OCI-LY7 (cell line): Measurements from ENCODE around the gene NLRP9. TPM values are rescaled to one million over a fixed set of nuclear protein-coding genes. Genes with fewer than 3 reads are reported as not detected.
"Not testable (repeated sequence)": the region's sequence is repeated elsewhere in the genome, so short reads cannot be mapped to it uniquely, and the experiment has no call there.

ENCODE experiments used
- BruUV-seq: library from RNA; stranded (reverse); fragments of 400-500 nt; replicated peaks from 2 replicates; lab custom pipeline; 2021; lab: Mats Ljungman, UMichigan
- CTCF ChIA-PET: fragments of 300-600 bp; sonication (Branson Sonifier 250); formaldehyde crosslinking; loops from one replicate; lab custom pipeline; 2022; ENCODE audit warnings: antibody characterized with exemption; ENCODE audit not compliant: unreplicated experiment; lab: Charles Lee
- POLR2A ChIA-PET: fragments of 300-600 bp; sonication (Branson Sonifier 250); formaldehyde crosslinking; loops from one replicate; lab custom pipeline; 2022; ENCODE audit warnings: antibody characterized with exemption; lab: Charles Lee
- DNase-seq: peaks from one replicate; pipeline ENCODE4 v3.0.0-alpha.2; 2015; ENCODE audit warnings: low spot score
- H2AFZ ChIP-seq: fragments of 200-600 bp; sonication (generic), shearing (Covaris generic); 2 replicates; pipeline ENCODE4 v1.6.1; 2014; ENCODE audit warnings: mild to moderate bottlenecking, antibody characterized with exemption, low read length, moderate library complexity
- H3K27ac ChIP-seq: fragments of 200-600 bp; sonication (generic); 2 replicates; pipeline ENCODE4 v1.5.1; 2014; ENCODE audit warnings: mixed run types, low read depth, mild to moderate bottlenecking, moderate library complexity, low read length, inconsistent platforms; ENCODE audit not compliant: poor library complexity, severe bottlenecking
- H3K36me3 ChIP-seq: fragments of 200-600 bp; sonication (generic); 2 replicates; pipeline ENCODE4 v1.6.1; 2014; ENCODE audit warnings: mild to moderate bottlenecking, antibody characterized with exemption, low read length, moderate library complexity, mixed read lengths; ENCODE audit not compliant: insufficient read depth
- H3K4me1 ChIP-seq: fragments of 200-600 bp; sonication (generic); 2 replicates; pipeline ENCODE4 v1.5.1; 2014; ENCODE audit warnings: mild to moderate bottlenecking, low read length; ENCODE audit not compliant: insufficient read depth, poor library complexity, severe bottlenecking
- H3K4me2 ChIP-seq: fragments of 200-600 bp; sonication (generic); 2 replicates; pipeline ENCODE4 v1.6.1; 2014; ENCODE audit warnings: mild to moderate bottlenecking, low read length
- H3K4me3 ChIP-seq: fragments of 200-600 bp; sonication (generic); 2 replicates; pipeline ENCODE4 v1.5.1; 2014; ENCODE audit warnings: mild to moderate bottlenecking, low read depth, low read length; ENCODE audit not compliant: poor library complexity, severe bottlenecking
- H3K79me2 ChIP-seq: fragments of 200-600 bp; sonication (generic); 2 replicates; pipeline ENCODE4 v1.6.1; 2016; ENCODE audit warnings: low read depth, mild to moderate bottlenecking, low read length, moderate library complexity, mixed read lengths; ENCODE audit not compliant: insufficient read depth
- H3K9me2 ChIP-seq: fragments of 200-600 bp; sonication (generic); 2 replicates; pipeline ENCODE4 v1.6.1; 2016; ENCODE audit warnings: mild to moderate bottlenecking, low read length, mixed read lengths; ENCODE audit not compliant: insufficient read depth
- H3K9me3 ChIP-seq: fragments of 200-600 bp; sonication (generic); 2 replicates; pipeline ENCODE4 v1.6.1; 2014; ENCODE audit warnings: mild to moderate bottlenecking, mixed run types, low read length, mixed read lengths
- H4K20me1 ChIP-seq: fragments of 200-600 bp; sonication (generic); 2 replicates; pipeline ENCODE4 v1.6.1; 2014; ENCODE audit warnings: mild to moderate bottlenecking, antibody characterized with exemption, low read length, moderate library complexity, mixed read lengths; ENCODE audit not compliant: insufficient read depth
- EZH2phosphoT487 ChIP-seq: fragments of 200-600 bp; sonication (generic); IDR thresholded peaks from 2 replicates; pipeline ENCODE4 v1.6.1; 2018; ENCODE audit warnings: low read depth, borderline replicate concordance, mild to moderate bottlenecking, mixed run types, antibody characterized with exemption, low read length, moderate library complexity, mixed read lengths
- intact Hi-C: fragments of 100-400 bp; cut with micrococcal nuclease; formaldehyde crosslinking; loops from one replicate; pipeline ENCODE4 v1.10.0; 2022; ENCODE audit not compliant: unreplicated experiment
- total RNA-seq, 2 experiments: library from RNA; depleted of rRNA in 1 of 2; stranded (reverse); fragments of >200 nt in 1 of 2; shearing (Covaris generic) in 1 of 2; gene quantifications; 2 replicates each; pipeline ENCODE4 v1.2.3, GENCODE V29; 2014 to 2022
- TF ChIP-seq, protein P1 (sequence below): fragments of 200-600 bp; sonication (generic); conservative IDR thresholded peaks from 2 replicates; pipeline ENCODE4 v1.5.1; 2014; ENCODE audit warnings: mild to moderate bottlenecking, antibody characterized with exemption, low read length, moderate library complexity, mixed read lengths

NLRP9 gene
- total RNA-seq, 2 experiments from 2014 or later: not detected

DNA sequence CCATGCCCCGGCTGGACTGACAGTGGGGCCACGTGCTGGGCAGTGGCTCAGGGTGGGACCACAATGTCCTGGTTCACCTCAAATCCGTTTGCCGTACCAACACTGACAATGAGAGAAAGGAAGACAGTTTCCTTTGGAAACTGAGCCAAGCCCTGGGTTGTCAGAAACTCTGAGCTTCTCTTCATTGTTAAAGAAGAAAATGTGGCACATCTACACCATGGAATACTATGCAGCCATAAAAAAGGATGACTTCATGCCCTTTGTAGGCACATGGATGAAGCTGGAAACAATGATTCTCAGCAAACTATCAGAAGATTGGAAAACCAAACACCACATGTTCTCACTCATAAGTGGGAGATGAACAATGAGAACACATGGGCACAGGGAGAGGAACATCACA lies 18.6 kb upstream of the NLRP9 start:
- H3K36me3 ChIP-seq, H2AFZ ChIP-seq, H3K9me3 ChIP-seq, intact Hi-C loops, DNase-seq, H3K79me2 ChIP-seq, H4K20me1 ChIP-seq, H3K9me2 ChIP-seq, BruUV-seq, CTCF ChIA-PET, H3K4me2 ChIP-seq, POLR2A ChIA-PET, H3K4me1 ChIP-seq, H3K27ac ChIP-seq, H3K4me3 ChIP-seq: not testable (repeated sequence)

DNA sequence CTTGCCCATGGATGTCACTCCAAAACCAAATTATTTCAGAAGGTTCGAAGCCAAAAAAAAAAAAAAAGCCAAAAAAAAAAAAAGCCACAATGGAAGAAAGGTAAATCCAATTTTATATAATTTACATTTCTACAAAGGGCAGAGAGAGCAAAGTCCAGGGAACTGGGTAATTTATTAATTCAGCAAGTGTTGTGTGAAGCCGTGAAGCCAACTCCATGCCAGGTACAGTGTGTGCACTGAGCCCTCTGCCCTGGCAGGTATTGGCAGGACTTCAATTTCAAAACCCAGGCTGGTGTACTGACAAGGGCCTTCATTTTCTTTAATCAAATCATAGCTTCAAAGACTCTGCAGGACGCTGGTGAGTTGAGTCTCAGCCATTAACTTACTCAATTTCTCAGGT lies 15.2 kb upstream of the NLRP9 start:
- intact Hi-C loops: no loop called here
- Histone ChIP-seq H3K36me3 (no peaks in the 10 kb centered on the region), H3K79me2 (no peaks in the 10 kb centered on the region), H3K4me2 (no peak overlapping the region), H4K20me1 (no peaks in the 10 kb centered on the region), H3K4me1 (no peaks in the 10 kb centered on the region), H3K9me2 (no peaks in the 10 kb centered on the region), H2AFZ (no peak overlapping the region), H3K27ac (no peak overlapping the region), H3K9me3 (no peaks in the 10 kb centered on the region), H3K4me3 (no peak overlapping the region)
- no peak for DNase-seq
- CTCF ChIA-PET: no interaction called here
- POLR2A ChIA-PET: interaction anchor here (0.7 kb wide), 1 partner anchor 86 kb away, joined by 3 read pairs; no protein-coding TSS in a partner anchor
- BruUV-seq: no TSS peak
- no peak for TF ChIP-seq EZH2phosphoT487
- TF ChIP-seq, protein P1, sequence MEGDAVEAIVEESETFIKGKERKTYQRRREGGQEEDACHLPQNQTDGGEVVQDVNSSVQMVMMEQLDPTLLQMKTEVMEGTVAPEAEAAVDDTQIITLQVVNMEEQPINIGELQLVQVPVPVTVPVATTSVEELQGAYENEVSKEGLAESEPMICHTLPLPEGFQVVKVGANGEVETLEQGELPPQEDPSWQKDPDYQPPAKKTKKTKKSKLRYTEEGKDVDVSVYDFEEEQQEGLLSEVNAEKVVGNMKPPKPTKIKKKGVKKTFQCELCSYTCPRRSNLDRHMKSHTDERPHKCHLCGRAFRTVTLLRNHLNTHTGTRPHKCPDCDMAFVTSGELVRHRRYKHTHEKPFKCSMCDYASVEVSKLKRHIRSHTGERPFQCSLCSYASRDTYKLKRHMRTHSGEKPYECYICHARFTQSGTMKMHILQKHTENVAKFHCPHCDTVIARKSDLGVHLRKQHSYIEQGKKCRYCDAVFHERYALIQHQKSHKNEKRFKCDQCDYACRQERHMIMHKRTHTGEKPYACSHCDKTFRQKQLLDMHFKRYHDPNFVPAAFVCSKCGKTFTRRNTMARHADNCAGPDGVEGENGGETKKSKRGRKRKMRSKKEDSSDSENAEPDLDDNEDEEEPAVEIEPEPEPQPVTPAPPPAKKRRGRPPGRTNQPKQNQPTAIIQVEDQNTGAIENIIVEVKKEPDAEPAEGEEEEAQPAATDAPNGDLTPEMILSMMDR: no peak

DNA sequence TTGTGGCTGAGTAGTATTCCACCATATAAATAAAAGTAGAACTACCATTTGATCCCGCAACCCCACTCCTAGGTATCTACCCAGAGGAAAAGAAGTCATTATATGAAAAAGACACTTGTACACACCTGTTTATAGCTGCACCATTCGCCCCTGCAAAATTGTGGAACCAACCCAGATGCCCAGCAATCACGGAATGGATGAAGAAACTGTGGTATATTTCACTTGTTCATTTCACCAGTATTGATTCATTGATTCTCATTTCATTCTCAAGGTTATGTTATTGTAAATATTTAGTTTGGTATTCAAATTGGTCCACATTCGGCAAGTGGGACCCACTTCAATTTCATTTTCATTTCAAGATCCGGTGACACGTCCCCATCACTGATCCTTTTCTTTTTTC lies 12.5 kb upstream of the NLRP9 start:
- Histone ChIP-seq H3K79me2 (no peaks in the 10 kb centered on the region), H2AFZ (no peak overlapping the region), H3K9me3 (no peaks in the 10 kb centered on the region), H3K4me2 (no peak overlapping the region), H4K20me1 (no peaks in the 10 kb centered on the region), H3K9me2 (no peaks in the 10 kb centered on the region), H3K27ac (no peak overlapping the region), H3K4me1 (no peaks in the 10 kb centered on the region), H3K36me3 (no peaks in the 10 kb centered on the region), H3K4me3 (no peak overlapping the region)
- TF ChIP-seq, protein P1: no peak
- TF ChIP-seq EZH2phosphoT487: no peak
- ChIA-PET CTCF (no interaction called here), POLR2A (no interaction called here)
- no TSS peak for BruUV-seq
- DNase-seq: no peak
- intact Hi-C loops: no loop called here

DNA sequence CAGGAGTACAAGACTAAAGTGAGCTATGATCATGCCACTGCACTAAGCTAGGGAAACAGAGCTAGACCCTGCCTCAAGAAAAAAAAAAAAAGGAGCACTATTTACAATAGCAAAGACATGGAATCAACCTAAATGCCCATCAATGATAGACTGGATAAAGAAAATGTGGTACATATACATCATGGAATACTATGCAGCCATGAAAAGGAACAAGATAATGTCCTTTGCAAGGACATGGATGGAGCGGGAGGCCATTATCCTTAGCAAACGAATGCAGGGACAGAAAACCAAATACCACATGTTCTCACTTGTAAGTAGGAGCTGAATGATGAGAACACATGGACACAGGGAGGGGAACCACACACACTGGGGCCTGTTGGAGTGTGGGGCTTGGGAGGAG lies 7.8 kb downstream of the NLRP9 start:
- H3K9me2 ChIP-seq, H3K4me1 ChIP-seq, H3K79me2 ChIP-seq, H3K4me3 ChIP-seq, H3K36me3 ChIP-seq, BruUV-seq, H2AFZ ChIP-seq, H3K4me2 ChIP-seq, DNase-seq, POLR2A ChIA-PET, H3K27ac ChIP-seq, H3K9me3 ChIP-seq, intact Hi-C loops, H4K20me1 ChIP-seq: not testable (repeated sequence)
- CTCF ChIA-PET: interaction anchor here (0.6 kb wide), 1 partner anchor 12 kb away, joined by 6 read pairs; no protein-coding TSS in a partner anchor
